ENCODE data around the gene SHISAL1.

DNA sequence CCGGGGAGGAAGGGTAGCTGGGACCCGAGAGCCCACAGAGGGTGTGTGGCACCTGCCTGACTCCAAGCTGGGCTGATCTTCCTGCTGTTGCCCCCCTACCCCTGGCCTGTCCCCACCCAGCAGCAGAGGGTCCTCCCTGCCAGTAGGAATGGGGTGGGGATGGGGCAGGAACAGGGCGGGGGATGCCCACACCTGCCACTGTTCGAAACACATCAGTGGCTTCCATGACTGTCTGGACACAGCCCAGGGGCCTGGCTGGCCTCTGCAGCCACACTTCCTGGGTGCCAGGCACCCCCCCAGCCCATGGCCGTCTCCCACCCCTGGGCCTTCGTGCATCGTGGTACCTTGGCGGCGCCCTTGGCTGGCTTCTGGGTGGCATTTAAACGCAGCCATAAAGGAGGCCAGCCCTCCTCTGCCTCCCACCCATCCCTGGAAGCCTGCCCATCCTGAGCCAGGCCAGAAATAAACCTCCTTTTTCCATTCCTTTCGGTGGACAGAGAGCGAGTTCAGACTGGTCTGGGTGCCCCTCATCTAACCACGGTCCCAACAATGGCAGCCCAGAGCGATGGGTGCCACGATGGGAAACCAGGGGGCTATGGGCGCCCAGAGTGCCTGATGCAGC is 745 bp upstream of the SHISAL1 start:
- TF ChIP-seq, protein P1, sequence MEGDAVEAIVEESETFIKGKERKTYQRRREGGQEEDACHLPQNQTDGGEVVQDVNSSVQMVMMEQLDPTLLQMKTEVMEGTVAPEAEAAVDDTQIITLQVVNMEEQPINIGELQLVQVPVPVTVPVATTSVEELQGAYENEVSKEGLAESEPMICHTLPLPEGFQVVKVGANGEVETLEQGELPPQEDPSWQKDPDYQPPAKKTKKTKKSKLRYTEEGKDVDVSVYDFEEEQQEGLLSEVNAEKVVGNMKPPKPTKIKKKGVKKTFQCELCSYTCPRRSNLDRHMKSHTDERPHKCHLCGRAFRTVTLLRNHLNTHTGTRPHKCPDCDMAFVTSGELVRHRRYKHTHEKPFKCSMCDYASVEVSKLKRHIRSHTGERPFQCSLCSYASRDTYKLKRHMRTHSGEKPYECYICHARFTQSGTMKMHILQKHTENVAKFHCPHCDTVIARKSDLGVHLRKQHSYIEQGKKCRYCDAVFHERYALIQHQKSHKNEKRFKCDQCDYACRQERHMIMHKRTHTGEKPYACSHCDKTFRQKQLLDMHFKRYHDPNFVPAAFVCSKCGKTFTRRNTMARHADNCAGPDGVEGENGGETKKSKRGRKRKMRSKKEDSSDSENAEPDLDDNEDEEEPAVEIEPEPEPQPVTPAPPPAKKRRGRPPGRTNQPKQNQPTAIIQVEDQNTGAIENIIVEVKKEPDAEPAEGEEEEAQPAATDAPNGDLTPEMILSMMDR (IDR thresholded peaks at IDR 0.05; ENCODE audit: low read length), result no peak
- no peak for TF ChIP-seq EZH2phosphoT487 (IDR thresholded peaks at IDR 0.05; ENCODE audit: low read length)
